Cardiac septum (tissue), 1 donor: ENCODE measurements around the gene ARHGAP29. TPM values are rescaled to one million over a fixed set of nuclear protein-coding genes. Genes with fewer than 3 reads are reported as not detected.
"Not testable (repeated sequence)": the region's sequence is repeated elsewhere in the genome, so short reads cannot be mapped to it uniquely, and the experiment has no call there.

Experiments
- DNase-seq: peaks from one replicate; pipeline ENCODE4 v3.0.0-alpha.2; 2020; ENCODE audit warnings: low spot score
- intact Hi-C: fragments of 100-400 bp; cut with DNase I; formaldehyde crosslinking; loops from one replicate; pipeline ENCODE4 v1.14.0; 2022
- total RNA-seq: library from RNA; stranded (reverse); fragmentation: NEBNext Ultra II Directional; extraction: Animal tissue kit (Norgen Biotek cat#: 25700); gene quantifications from one replicate; pipeline ENCODE4 v1.2.1, GENCODE V29; 2021
- donor health status: DM: no; HTN: no; CAD: no.

The ARHGAP29 gene
- total RNA-seq, 1 donor from 2014 or later: 25.5 TPM

DNA sequence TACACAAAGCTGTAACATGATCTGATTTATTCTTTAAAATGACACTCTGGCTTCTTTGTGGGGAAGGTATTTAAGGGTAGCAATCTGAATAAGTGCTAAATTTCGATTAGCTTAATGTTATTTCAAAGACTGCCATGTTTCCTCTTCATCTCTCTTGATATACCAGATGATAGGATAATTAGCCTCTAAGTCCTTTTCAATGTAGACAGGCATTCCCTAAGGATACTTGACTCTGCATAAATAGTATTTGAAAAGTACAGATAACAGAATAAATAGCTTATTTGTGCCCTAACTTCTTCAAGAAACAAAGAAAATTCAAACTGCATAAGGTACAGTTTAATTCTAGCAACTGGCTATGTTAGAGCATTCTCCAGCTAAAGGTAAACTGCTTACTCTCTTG is 46.2 kb downstream of the ARHGAP29 start:
- intact Hi-C loops: loop anchor here (5.0 kb wide), 1 partner anchor 129 kb away; no protein-coding TSS in a partner anchor
- no peak for DNase-seq

DNA sequence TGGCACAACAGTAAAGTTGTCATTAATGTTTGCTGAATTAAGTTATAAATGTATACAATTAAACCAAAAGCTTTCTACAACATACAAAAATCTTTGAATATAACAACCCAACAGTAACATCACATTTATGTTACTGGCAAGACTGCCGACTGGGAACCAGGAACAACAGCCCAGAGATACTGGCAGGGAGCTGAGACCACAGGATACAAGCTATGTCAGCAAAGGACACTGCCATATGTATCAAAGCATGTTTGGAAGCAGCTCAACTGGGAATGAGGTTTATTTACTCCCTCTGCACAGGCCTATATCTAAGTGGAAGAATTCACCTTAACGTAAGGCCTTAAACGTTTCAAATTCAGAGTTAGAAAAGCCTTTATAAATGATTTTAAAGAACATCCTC is 50.4 kb downstream of the ARHGAP29 start:
- intact Hi-C loops: no loop called here
- no peak for DNase-seq

GRCh38 chr1:94183197-94183815 is 54.1 kb downstream of the ARHGAP29 start:
- intact Hi-C loops: loop anchor here (5.0 kb wide), 1 partner anchor 54 kb away; the partner anchor contains the start of gene ARHGAP29
- no peak for DNase-seq

DNA sequence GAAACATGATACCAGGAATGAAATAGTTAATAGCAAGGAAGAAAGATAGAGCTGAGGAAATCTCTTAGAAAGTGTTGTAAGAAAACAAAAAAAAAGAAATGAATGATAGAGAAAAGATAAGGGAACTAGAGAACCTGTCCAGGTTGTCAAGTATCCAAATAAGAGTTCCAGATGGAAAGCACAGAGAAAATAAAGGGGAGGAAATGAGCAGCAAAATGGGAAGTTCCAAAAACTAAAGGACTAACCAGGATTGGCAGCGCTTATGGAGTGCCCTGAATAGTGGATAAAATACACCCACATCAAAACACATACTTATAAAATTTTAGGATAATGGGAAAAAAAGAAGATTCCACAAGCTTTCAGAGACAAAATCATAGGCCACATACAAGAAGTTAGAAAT is 55.2 kb downstream of the ARHGAP29 start:
- intact Hi-C loops: loop anchor here (5.0 kb wide), 1 partner anchor 55 kb away; the partner anchor contains the start of gene ARHGAP29
- no peak for DNase-seq

- no peak for DNase-seq
- intact Hi-C loops: loop anchor here (5.0 kb wide), 1 partner anchor 57 kb away; the partner anchor contains the start of gene ARHGAP29
These were observed 56.7 kb downstream of the ARHGAP29 start for GRCh38 chr1:94180650-94181049.

GRCh38 chr1:94178901-94179300 is 58.5 kb downstream of the ARHGAP29 start:
- intact Hi-C loops: no loop called here

DNA sequence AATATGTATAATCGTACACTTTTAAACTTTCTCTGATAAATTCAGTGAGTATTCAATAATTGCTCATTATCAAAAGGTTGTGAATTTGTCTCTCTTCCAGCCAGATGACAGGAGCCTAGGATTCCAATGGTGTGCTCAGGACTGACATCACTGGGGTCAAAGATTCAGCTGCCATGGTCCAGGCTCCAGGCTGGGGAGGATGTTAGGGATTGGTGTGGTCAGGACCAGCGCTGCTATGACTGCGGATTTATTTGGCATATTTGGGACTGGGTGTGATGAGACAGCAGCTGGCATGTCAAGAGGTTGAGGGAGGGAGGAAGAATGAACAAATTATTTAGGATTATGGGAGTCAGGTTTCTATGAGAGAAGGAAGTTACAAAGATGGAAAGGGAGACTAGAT is 68.3 kb downstream of the ARHGAP29 start:
- intact Hi-C loops: no loop called here
- no peak for DNase-seq

More at GRCh38 chr1:94178901-94179300, 58.5 kb downstream of the ARHGAP29 start:
- DNase-seq: no peak

- no peak for DNase-seq
- intact Hi-C loops: no loop called here
These were observed 71.5 kb downstream of the ARHGAP29 start for GRCh38 chr1:94165843-94166242.

- intact Hi-C loops: not testable (repeated sequence)
These were observed 72.5 kb downstream of the ARHGAP29 start for GRCh38 chr1:94164885-94165284.

DNA sequence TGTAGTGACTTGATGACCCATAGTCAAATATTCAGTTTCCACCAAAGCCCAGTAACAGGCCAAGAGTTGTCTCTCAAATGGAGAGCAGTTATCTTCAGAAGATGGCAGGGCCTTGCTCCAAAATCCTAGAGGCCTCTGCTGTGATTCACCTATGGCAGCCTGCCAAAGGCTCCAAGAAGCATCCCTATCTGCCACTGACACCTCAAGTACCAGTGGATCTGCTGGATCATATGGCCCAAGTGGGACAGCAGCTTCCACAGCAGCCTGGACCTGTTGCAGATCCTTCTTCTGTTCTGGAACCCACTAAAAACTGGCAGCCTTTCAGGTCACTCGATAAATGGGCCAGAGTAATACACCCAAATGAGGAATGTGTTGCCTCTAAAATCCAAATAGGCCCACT is 73.3 kb downstream of the ARHGAP29 start:
- intact Hi-C loops, DNase-seq: not testable (repeated sequence)

More at GRCh38 chr1:94164885-94165284, 72.5 kb downstream of the ARHGAP29 start:
- not testable (repeated sequence) for DNase-seq

DNA sequence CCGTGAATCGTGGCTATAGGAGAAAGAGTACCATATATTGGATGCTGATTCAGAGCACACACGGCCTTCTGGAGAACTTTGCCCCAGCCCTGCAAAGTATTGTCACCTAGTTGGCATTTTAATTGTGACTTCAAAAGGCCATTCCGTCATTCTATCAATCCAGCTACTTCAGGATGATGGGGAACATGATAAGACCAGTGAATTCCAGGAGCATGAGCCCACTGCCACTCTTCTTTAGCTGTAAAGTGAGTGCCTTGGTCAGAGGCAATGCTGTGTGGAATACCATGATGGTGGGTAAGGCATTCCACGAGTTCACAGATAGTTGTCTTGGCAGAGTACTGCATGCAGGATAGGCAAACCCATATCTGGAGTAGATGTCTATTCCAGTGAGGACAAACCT is 74.1 kb downstream of the ARHGAP29 start:
- intact Hi-C loops: not testable (repeated sequence)

GRCh38 chr1:94160811-94161210 is 76.6 kb downstream of the ARHGAP29 start:
- intact Hi-C loops: no loop called here
- DNase-seq: no peak

More for the DNA sequence above, 74.1 kb downstream of the ARHGAP29 start:
- not testable (repeated sequence) for DNase-seq

- DNase-seq: no peak
- intact Hi-C loops: no loop called here
These were observed 81.2 kb downstream of the ARHGAP29 start for GRCh38 chr1:94156096-94156625.

- intact Hi-C loops: no loop called here
- DNase-seq: no peak
These were observed 82.4 kb downstream of the ARHGAP29 start for GRCh38 chr1:94154989-94155388.

DNA sequence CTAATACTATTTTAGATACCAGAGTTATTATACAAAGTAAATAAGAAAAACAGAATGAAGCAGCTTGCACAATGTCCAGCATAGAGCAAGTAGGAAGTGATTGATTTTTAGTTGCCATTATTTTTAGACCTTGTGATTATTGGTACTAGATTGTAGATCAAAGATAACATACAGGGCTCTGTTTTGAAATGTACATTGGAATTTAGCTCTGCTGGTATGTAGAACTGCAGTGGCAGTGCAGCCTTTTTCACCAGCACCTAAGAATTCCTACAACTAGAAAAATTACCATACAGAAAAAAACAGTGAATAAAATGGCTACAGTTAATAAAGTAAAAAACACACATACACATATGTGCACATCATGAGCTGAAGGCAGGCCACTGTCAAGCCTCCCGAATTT is 84.3 kb downstream of the ARHGAP29 start:
- no peak for DNase-seq
- intact Hi-C loops: no loop called here

DNA sequence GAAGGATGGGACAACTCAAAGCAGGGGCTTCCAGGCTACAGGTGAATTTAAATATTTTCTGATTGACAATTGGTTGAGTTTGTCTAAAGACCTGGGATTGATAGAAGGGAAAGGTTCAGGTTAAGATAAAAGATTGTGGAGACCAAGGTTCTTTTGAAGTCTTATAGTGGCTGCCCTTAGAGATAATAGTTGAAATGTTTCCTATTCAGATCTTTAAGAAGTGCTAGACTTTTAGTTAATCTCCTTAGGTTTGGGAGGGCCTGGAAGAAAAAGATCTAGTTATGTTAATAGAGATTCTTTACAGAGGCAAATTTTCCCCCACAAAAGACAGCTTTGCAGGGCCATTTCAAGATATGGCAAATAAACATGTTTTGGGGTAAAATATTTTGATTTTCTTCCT is 88.2 kb downstream of the ARHGAP29 start:
- DNase-seq, intact Hi-C loops: not testable (repeated sequence)

GRCh38 chr1:94146273-94146672 is 91.1 kb downstream of the ARHGAP29 start:
- no peak for DNase-seq
- intact Hi-C loops: no loop called here

- no peak for DNase-seq
- intact Hi-C loops: no loop called here
These were observed 92.5 kb downstream of the ARHGAP29 start for GRCh38 chr1:94144836-94145235.

GRCh38 chr1:94143809-94144176 is 93.6 kb downstream of the ARHGAP29 start:
- no peak for DNase-seq
- intact Hi-C loops: no loop called here

DNA sequence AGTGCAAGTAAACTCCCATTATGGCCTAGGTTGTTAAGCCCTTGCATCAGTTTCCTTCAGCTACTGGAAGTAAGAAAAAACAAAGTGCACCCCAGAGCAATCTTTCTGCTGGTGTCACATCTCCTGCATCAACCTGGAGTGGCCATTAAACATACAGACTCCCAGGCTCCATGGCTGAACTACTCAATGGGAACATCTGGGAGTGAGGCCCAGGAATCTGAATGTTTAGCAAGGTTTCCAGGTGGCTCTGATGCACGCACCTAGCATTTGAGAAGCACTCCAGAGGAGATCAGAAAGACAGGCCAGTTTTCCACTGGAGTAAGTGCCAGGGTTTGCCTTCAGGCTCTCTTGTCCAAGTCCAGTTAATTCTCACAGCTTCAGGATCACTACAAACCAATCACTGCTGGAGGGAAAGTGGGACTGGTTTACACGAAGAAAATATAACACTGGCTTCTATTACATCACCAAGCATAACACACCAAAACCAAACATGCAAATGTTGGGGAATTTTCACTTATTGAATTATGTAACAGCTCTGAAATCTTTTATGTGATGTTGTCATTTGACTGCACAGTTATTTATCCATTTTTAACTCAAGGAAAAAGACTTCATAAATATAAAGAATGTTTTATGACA is 94.1 kb downstream of the ARHGAP29 start:
- DNase-seq: no peak
- intact Hi-C loops: no loop called here

DNA sequence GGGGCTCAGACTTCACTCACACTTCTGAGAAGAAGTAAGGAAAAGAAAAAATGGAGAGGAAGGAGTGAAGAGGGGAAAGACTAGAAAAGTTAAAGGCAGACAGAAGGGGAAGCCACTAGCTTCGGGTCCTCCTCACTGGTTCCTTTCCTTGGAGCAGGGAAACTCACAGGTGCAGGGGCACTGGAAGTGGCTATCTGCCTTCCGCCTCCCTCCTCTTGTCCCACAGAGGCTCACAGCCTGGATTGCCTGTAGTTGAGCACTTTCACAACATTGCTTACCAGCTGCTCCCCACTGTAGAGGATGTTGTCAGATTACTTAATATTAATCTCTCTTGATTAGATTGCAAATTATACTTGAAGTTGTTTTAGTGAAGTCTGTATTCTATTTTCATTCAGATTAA is 94.8 kb downstream of the ARHGAP29 start:
- intact Hi-C loops: no loop called here
- DNase-seq: no peak
